ENCODE results near the gene AHI1. TPM values are rescaled to one million over a fixed set of nuclear protein-coding genes. Genes with fewer than 3 reads are reported as not detected.

The AHI1 gene
- total and polyA plus RNA-seq, 9 donors: 7.1 to 56.2 (median 26.7) TPM

- 97 to 99% (median 97%) methylated on average over 2 of the region's 2 CpGs for WGBS, 3 donors
- intact Hi-C loops (cut with DNase I): loop anchor here in 1 of 4 donors (5.0 kb wide), 1 partner anchor 695 kb away; no protein-coding TSS in a partner anchor
- Histone ChIP-seq H3K9me3 (no peaks in the 10 kb centered on the region), H3K27ac (no peak overlapping the region), H3K4me3 (no peak overlapping the region), H3K27me3 (no peaks in the 10 kb centered on the region), H3K36me3 (no peaks in the 10 kb centered on the region), H3K4me1 (ENCODE audit: insufficient read depth) (no peaks in the 10 kb centered on the region)
- DNase-seq: no peak
- TF ChIP-seq POLR2A (IDR thresholded peaks at IDR 0.05): no peak
- TF ChIP-seq EP300 (IDR thresholded peaks at IDR 0.05): no peak
- no peak for TF ChIP-seq CTCF (IDR thresholded peaks at IDR 0.05)
Observed at GRCh38 chr6:135531954-135532490, 34.5 kb upstream of the AHI1 start.

GRCh38 chr6:135530113-135530512 is 32.6 kb upstream of the AHI1 start:
- Histone ChIP-seq H3K9me3 (no peaks in the 10 kb centered on the region), H3K27me3 (no peaks in the 10 kb centered on the region), H3K36me3 (no peaks in the 10 kb centered on the region), H3K4me3 (no peak overlapping the region), H3K4me1 (ENCODE audit: insufficient read depth) (no peaks in the 10 kb centered on the region), H3K27ac (no peak overlapping the region)
- TF ChIP-seq CTCF (IDR thresholded peaks at IDR 0.05) (no peak), POLR2A (IDR thresholded peaks at IDR 0.05) (no peak), EP300 (IDR thresholded peaks at IDR 0.05) (no peak)
- WGBS, 3 donors: 71 to 96% (median 91%) methylated on average over 1 of the region's 1 CpG
- intact Hi-C loops (cut with DNase I): loop anchor here in 1 of 4 donors (5.0 kb wide), 1 partner anchor 697 kb away; no protein-coding TSS in a partner anchor
- no peak for DNase-seq

GRCh38 chr6:135527960-135528249 is 30.4 kb upstream of the AHI1 start:
- no peak for DNase-seq
- H3K27ac ChIP-seq: no peak overlapping the region
- H3K27me3 ChIP-seq: no peaks in the 10 kb centered on the region
- H3K4me3 ChIP-seq: no peak overlapping the region
- intact Hi-C loops (cut with DNase I): loop anchor here in 1 of 4 donors (5.0 kb wide), 1 partner anchor 86 kb away; no protein-coding TSS in a partner anchor
- TF ChIP-seq CTCF (IDR thresholded peaks at IDR 0.05) (no peak), POLR2A (IDR thresholded peaks at IDR 0.05) (no peak)
- H3K4me1 ChIP-seq (ENCODE audit: insufficient read depth): no peaks in the 10 kb centered on the region
- no peaks in the 10 kb centered on the region for H3K9me3 ChIP-seq
- H3K36me3 ChIP-seq: no peaks in the 10 kb centered on the region

GRCh38 chr6:135527116-135527959 is 29.8 kb upstream of the AHI1 start:
- 69 to 83% (median 73%) methylated on average over 6 of the region's 6 CpGs for WGBS, 3 donors
- Histone ChIP-seq H3K27me3 (no peaks in the 10 kb centered on the region), H3K4me1 (ENCODE audit: insufficient read depth) (no peaks in the 10 kb centered on the region), H3K36me3 (no peaks in the 10 kb centered on the region), H3K4me3 (no peak overlapping the region), H3K9me3 (no peaks in the 10 kb centered on the region), H3K27ac (no peak overlapping the region)
- DNase-seq: no peak
- TF ChIP-seq POLR2A (IDR thresholded peaks at IDR 0.05) (no peak), CTCF (IDR thresholded peaks at IDR 0.05) (no peak), EP300 (IDR thresholded peaks at IDR 0.05) (no peak)
- intact Hi-C loops (cut with DNase I): loop anchor here in 1 of 4 donors (5.0 kb wide), 1 partner anchor 85 kb away; no protein-coding TSS in a partner anchor

All from ovary (tissue), 9 donors.